Mammary epithelial cell (primary cell): Measurements from ENCODE around the gene PIK3AP1.

Experiments used
- EZH2 ChIP-seq: IDR thresholded peaks from 2 replicates; pipeline ENCODE4 v1.6.1; 2012; ENCODE audit warnings: low read length, inconsistent platforms, borderline replicate concordance
- TF ChIP-seq, protein P1 (sequence below), 2 donors: IDR thresholded peaks in 1 of 2; conservative IDR thresholded peaks in 1 of 2; 2 replicates each; pipeline ENCODE4 v1.5.1; 2011 to 2012; ENCODE audit warnings: inconsistent platforms in 2 of 2, low read length in 2 of 2, mild to moderate bottlenecking in 2 of 2, control low read depth in 1 of 2, low read depth in 1 of 2; ENCODE audit not compliant: insufficient read depth in 1 of 2; ENCODE audit errors: extremely low read depth in 1 of 2

DNA sequence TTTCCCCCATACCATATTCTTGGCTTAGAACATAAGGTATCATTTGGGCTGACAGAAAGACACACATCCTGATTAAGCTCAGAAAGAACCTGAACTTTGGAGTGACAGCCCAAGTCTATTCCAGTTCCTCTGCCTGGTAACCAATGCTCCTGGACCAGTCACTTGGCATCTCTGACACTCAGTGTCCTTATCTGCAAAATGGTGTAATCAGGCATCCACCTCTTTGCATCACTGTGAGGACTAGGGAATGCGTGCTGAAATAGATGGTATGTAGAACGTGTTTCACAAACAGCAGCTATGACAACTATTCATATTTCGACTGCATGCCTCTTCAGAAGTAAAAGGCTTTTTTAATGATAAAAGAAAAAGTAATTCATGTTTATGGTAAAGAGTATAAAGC lies 26.2 kb upstream of the PIK3AP1 start:
- TF ChIP-seq, protein P1, sequence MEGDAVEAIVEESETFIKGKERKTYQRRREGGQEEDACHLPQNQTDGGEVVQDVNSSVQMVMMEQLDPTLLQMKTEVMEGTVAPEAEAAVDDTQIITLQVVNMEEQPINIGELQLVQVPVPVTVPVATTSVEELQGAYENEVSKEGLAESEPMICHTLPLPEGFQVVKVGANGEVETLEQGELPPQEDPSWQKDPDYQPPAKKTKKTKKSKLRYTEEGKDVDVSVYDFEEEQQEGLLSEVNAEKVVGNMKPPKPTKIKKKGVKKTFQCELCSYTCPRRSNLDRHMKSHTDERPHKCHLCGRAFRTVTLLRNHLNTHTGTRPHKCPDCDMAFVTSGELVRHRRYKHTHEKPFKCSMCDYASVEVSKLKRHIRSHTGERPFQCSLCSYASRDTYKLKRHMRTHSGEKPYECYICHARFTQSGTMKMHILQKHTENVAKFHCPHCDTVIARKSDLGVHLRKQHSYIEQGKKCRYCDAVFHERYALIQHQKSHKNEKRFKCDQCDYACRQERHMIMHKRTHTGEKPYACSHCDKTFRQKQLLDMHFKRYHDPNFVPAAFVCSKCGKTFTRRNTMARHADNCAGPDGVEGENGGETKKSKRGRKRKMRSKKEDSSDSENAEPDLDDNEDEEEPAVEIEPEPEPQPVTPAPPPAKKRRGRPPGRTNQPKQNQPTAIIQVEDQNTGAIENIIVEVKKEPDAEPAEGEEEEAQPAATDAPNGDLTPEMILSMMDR (conservative IDR thresholded peaks at IDR 0.05 in 1 of 2, IDR thresholded peaks at IDR 0.05 in 1 of 2; ENCODE audit: extremely low read depth in 1 of 2, insufficient read depth in 1 of 2, low read depth in 1 of 2, low read length in 2 of 2) = no peak
- no peak for TF ChIP-seq EZH2
